Type B pancreatic cell (in vitro differentiated cells): ENCODE measurements around the gene CGNL1. TPM values are rescaled to one million over a fixed set of nuclear protein-coding genes. Genes with fewer than 3 reads are reported as not detected.

Experiments
- DNase-seq: peaks from one replicate; pipeline ENCODE4 v3.0.0; 2021; ENCODE audit warnings: mixed read lengths; ENCODE audit not compliant: unreplicated experiment; ENCODE audit errors: extremely low spot score
- H3K27ac Mint-ChIP-seq: 2 replicates; pipeline ENCODE4 v1.8.0; 2021; ENCODE audit warnings: mild to moderate bottlenecking, mixed read lengths
- H3K27me3 Mint-ChIP-seq: 2 replicates; pipeline ENCODE4 v1.8.0; 2021; ENCODE audit warnings: mixed read lengths
- H3K36me3 Mint-ChIP-seq: 2 replicates; pipeline ENCODE4 v1.8.0; 2021; ENCODE audit warnings: mixed read lengths
- H3K4me1 Mint-ChIP-seq: one replicate; pipeline ENCODE4 v1.8.0; 2021; ENCODE audit warnings: mixed read lengths; ENCODE audit not compliant: unreplicated experiment
- H3K4me3 Mint-ChIP-seq: 2 replicates; pipeline ENCODE4 v1.8.0; 2021; ENCODE audit warnings: mild to moderate bottlenecking, mixed read lengths
- H3K9me3 Mint-ChIP-seq: 2 replicates; pipeline ENCODE4 v1.8.0; 2021; ENCODE audit warnings: mixed read lengths
- CTCF ChIP-seq: fragments of 200-600 bp; sonication (generic); conservative IDR thresholded peaks from 2 replicates; pipeline ENCODE4 v1.5.0; 2021; ENCODE audit warnings: antibody characterized with exemption, mild to moderate bottlenecking
- total RNA-seq: library from RNA; stranded (reverse); gene quantifications from 2 replicates; pipeline ENCODE4 v1.2.1, GENCODE V29; 2021; ENCODE audit warnings: low replicate concordance

The CGNL1 gene
- total RNA-seq, 1 donor from 2014 or later, result 11.8 TPM

GRCh38 chr15:57550640-57551039 lies 174.3 kb downstream of the CGNL1 start:
- Mint-ChIP-seq H3K4me3 (no peak overlapping the region), H3K36me3 (peaks cover 10% of the 10 kb centered on the region), H3K27me3 (no peaks in the 10 kb centered on the region), H3K9me3 (no peaks in the 10 kb centered on the region), H3K4me1 (peaks cover 39% of the 10 kb centered on the region), H3K27ac (peak overlapping the region; percentile 91)
- DNase-seq, result no peak
- no peak for TF ChIP-seq CTCF

GRCh38 chr15:57551715-57552677 lies 175.7 kb downstream of the CGNL1 start:
- Mint-ChIP-seq H3K27me3 (no peaks in the 10 kb centered on the region), H3K4me1 (peaks cover 40% of the 10 kb centered on the region), H3K9me3 (no peaks in the 10 kb centered on the region), H3K4me3 (peak overlapping the region; percentile 66), H3K27ac (peak overlapping the region; percentile 91), H3K36me3 (peaks cover 10% of the 10 kb centered on the region)
- no peak for DNase-seq
- TF ChIP-seq CTCF, result no peak

GRCh38 chr15:57552678-57553334 lies 176.5 kb downstream of the CGNL1 start:
- Mint-ChIP-seq H3K36me3 (peaks cover 10% of the 10 kb centered on the region), H3K4me3 (no peak overlapping the region), H3K27ac (peak overlapping the region; percentile 91), H3K27me3 (no peaks in the 10 kb centered on the region), H3K4me1 (peaks cover 40% of the 10 kb centered on the region), H3K9me3 (no peaks in the 10 kb centered on the region)
- no peak for TF ChIP-seq CTCF
- DNase-seq, result no peak

DNA sequence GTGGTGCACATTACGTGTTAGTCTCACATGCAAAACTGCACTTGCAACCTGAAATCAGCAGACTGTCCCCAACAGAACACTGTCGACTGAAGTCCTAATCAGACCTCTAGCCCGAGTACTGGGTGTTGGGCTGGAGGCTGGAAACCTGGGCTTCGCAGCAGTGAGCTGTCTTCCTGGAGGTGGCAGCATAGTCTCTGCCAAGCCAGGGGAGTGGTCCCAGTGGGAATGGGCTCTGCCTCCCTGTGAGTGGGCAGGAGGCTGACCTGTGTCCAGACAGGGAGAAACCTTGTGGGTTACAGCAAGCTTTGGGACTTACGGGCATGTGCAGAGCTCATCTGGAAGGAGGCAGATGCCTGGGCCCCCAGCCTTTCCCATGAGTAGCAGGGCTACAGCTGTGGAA lies 177.2 kb downstream of the CGNL1 start:
- H3K27ac Mint-ChIP-seq, result peak overlapping the region; percentile 68
- H3K4me3 Mint-ChIP-seq, result no peak overlapping the region
- no peak for TF ChIP-seq CTCF
- no peaks in the 10 kb centered on the region for H3K9me3 Mint-ChIP-seq
- peaks cover 38% of the 10 kb centered on the region for H3K4me1 Mint-ChIP-seq
- peaks cover 8% of the 10 kb centered on the region for H3K36me3 Mint-ChIP-seq
- no peak for DNase-seq
- no peaks in the 10 kb centered on the region for H3K27me3 Mint-ChIP-seq

DNA sequence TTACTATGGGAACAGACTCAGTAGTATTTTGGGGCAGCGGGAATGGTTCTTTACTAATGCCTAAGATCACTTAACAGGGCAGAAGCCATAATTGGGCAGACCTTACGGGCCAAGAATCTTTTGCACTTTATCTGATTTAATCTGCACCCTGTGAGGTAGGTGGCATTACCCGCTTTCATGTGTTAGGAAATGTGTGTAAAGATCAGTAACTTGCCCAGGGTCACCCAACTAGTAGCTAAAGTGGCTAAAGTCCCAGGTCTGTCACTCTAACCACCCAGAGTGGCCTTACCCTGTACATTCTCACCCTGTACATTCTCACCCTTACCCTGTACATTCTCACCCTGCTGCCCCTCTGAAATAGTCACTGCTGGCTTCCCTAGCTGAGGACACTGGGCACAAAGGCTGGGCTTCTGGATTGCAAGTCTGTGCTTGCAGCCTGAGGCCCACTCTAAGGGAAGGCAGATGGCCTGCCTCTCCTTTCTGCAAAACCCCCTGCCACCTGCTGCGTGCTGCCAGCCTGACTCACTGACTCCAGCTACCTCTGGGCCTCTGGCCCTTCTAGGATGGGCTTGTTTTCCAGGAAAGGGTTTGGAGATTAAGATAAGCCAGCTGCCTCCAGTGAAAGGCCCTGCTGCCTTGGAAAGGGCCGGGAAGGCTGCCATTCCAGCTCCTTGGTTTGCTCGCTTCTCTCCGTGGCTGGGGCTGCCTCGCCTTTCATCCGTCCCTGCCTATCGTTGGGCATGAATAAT lies 177.9 kb downstream of the CGNL1 start:
- H3K27ac Mint-ChIP-seq, result peak overlapping the region; percentile 68
- no peak for DNase-seq

More for the DNA sequence above, 177.9 kb downstream of the CGNL1 start:
- H3K4me1 Mint-ChIP-seq, result peaks cover 34% of the 10 kb centered on the region
- no peaks in the 10 kb centered on the region for H3K27me3 Mint-ChIP-seq
- no peak overlapping the region for H3K4me3 Mint-ChIP-seq
- peaks cover 6% of the 10 kb centered on the region for H3K36me3 Mint-ChIP-seq
- no peak for TF ChIP-seq CTCF
- no peaks in the 10 kb centered on the region for H3K9me3 Mint-ChIP-seq
